Stimulated activated naive CD8-positive, alpha-beta T cell treated with anti-CD3 and anti-CD28 coated beads, Interleukin-15, Interleukin-2, amounts not matched to agents 100 U/mL and 50 U/mL, for 24 hours (primary cell): Measurements from ENCODE around the gene INPP5A.
"Not testable (repeated sequence)": the region's sequence is repeated elsewhere in the genome, so short reads cannot be mapped to it uniquely, and the experiment has no call there.

Experiments used
- ATAC-seq: fragments of 150-1000 bp; cut with Tn5 transposase; one replicate; pipeline ENCODE4 v1.10.0; 2021
- DNase-seq: peaks from one replicate; pipeline ENCODE4 v3.0.0; 2021

The INPP5A gene

GRCh38 chr10:132784866-132785722, 247.5 kb downstream of the INPP5A start:
- ATAC-seq (no peak), DNase-seq (peak; percentile 22)

- ATAC-seq (no peak), DNase-seq (no peak)
These were observed 248.3 kb downstream of the INPP5A start, which contains the start of gene NKX6-2 for GRCh38 chr10:132785723-132786475. Gene NKX6-2 (minus strand): TSS chr10:132786147. CDS start chr10:132785948, 199 bp downstream.

GRCh38 chr10:132786476-132786883, 248.9 kb downstream of the INPP5A start:
- no peak for DNase-seq
- ATAC-seq: no peak

DNA sequence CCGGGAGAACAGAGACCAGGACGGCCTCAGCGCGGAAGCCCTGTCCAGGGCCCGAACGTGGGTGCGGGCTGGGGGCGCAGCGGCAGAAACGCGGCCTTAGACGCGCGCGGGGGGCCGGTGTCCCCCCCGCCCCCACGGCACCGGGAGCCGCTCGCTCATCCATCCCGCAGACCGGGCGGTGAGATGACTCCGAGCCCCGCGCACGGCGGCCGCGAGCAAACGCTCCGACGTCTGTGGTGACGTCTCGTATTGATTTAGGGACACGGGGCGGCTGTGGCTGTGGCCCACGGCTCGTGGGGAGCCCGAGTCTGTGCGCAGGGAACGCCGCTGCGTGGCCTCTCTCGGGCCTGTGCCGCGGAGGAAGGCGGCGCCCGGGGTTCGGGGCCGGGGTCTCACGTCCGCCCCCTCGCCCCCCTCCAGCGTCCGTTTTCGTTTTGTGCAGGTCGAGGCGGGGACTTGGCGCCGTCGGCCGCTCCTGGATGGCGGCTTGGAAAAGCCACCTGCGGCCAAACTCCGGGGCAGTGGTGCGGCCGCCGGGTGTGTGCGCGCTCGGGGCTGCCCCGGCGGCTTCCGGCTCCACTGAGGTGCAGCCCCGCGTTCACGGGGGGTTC, 249.4 kb downstream of the INPP5A start:
- ATAC-seq: no peak

DNA sequence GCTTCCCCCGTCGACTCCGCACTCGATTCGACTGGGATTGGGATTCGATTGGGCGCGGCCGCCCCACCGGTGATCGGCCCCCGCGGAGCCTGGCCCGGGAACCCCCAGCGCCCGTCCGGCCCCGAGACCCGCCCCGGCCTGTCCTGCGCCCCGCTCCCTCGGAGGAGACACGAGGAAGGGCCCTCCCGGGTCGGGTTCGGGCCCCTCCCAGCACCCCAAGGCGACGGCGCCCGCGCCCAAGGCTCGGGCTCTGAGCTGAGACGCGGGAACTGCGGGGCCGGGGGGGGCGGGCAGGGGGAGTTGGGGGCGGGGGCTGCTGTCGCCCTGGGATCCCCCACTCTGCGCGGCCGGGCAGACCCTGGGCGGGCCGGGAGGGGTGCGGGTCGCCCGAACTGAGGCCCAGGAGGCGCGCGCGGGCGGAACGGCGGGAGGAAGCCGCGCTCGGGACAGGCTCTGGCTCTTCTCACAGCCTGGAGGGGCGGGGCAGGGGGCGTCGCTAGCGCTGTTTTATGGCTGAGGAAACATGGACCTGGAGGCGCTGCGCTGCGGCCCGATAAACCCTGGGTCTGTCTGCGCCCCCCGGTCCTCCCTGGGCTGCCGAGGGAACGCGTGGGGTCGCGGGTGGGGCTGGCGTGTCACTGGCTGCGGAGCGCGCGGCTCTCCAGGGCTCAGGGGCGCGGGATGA, 250.1 kb downstream of the INPP5A start:
- peak; percentile 14 for ATAC-seq
- peak; percentile 29 for DNase-seq

More for the DNA sequence above, 249.4 kb downstream of the INPP5A start:
- no peak for DNase-seq

DNA sequence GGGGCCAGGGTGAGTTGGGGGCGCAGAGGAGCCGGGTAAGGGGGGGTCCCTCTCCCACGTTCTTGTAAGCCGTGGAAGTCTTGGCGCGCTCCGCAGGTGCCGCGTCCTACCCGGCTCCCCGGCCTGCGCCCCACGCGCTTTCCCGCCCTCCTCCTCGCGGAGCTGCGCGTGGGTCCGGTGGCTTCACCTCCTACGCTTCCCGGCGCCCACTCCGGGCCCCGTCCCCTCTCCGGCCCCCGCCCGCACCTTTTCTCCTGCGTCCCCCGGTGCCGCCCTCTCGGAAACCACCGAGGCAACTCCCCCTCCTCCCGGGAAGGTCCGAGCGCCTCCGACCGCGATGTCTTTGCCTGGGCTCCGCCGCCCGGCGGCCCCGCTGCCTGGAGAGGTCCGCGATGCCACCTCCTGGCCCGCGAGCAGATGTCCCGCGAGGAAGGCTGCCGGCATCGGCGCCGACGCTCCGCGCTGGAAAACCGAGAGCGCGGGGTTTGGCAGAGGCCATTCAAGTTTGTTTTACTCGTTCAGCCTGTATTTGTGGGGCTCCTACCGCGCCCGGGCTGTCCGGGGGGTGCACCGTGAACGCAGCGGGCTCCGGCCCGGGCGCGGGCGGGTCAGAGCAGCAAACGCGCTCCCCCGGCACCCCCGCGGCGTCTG, 250.7 kb downstream of the INPP5A start:
- ATAC-seq: no peak
- DNase-seq: peak; percentile 15

GRCh38 chr10:132788831-132789219, 251.2 kb downstream of the INPP5A start:
- DNase-seq (no peak), ATAC-seq (no peak)

DNA sequence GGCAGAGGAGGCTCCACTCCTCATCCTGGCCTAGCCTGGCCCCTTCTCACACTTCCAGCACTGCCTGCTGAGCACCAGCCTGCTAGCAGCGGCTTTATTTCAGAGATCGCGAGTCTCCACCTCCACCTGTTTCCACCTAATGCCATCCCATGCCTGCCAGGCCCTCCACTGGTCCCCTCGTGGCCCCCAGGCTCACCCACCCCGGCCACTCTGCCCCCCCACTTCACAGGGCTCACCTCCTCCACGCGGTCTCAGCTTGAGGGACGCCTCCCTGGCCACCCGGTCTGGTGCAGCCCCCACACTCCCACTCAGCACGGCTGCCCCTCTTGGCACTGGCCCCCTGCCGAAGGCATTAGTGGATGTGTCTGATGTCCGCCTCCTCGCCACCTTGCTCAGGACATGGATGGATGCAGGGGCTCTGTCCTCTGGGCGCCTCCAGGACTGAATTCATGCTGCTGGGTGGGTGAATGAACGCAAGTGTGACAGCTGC, 252.1 kb downstream of the INPP5A start:
- ATAC-seq: no peak

GRCh38 chr10:132790470-132790869, 252.9 kb downstream of the INPP5A start:
- DNase-seq (no peak), ATAC-seq (no peak)

More for the DNA sequence above, 252.1 kb downstream of the INPP5A start:
- no peak for DNase-seq

GRCh38 chr10:132790934-132791829, 253.6 kb downstream of the INPP5A start:
- DNase-seq (no peak), ATAC-seq (no peak)

GRCh38 chr10:132792099-132792498, 254.5 kb downstream of the INPP5A start:
- not testable (repeated sequence) for ATAC-seq, DNase-seq

DNA sequence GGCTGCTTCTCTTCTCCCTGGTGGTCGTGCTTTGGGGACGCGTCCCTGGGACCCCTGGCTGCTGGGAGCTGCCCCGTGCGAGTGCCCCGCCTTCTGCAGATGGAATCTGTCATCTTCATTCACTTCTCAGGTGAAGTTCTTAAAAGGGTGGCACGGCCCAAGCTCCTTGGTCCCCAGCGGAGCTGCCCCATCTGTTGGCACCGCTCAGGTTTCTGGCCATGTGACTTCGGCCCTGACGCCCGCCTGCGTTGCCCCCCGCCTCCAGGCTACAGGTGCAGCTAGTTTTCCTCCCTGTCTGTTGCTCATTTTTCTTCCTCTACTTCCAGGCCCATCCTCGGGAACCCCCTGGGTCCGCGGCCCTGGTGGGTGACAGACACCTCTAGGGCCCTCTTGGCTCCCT, 255.2 kb downstream of the INPP5A start:
- ATAC-seq: no peak
- DNase-seq: no peak

DNA sequence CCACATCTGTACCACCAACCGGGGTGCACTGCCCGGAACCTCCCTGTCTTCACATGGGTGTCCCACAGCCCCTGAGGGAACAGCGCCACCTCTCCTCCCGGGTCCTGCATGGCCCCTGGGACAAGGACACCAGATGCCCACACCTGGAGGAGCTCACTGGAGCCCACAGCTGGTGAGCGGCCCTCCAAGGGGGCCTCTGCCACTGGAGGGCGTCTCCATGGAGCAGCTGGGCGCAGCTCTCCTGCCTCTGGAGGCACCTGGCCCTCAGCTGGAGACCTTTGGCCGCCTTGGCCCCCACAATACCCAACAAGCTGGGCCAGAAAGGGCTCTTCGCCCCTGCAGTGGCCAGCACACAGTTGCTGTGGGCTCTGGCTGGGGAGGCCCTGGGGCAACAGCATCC, 255.6 kb downstream of the INPP5A start:
- ATAC-seq (no peak), DNase-seq (no peak)

DNA sequence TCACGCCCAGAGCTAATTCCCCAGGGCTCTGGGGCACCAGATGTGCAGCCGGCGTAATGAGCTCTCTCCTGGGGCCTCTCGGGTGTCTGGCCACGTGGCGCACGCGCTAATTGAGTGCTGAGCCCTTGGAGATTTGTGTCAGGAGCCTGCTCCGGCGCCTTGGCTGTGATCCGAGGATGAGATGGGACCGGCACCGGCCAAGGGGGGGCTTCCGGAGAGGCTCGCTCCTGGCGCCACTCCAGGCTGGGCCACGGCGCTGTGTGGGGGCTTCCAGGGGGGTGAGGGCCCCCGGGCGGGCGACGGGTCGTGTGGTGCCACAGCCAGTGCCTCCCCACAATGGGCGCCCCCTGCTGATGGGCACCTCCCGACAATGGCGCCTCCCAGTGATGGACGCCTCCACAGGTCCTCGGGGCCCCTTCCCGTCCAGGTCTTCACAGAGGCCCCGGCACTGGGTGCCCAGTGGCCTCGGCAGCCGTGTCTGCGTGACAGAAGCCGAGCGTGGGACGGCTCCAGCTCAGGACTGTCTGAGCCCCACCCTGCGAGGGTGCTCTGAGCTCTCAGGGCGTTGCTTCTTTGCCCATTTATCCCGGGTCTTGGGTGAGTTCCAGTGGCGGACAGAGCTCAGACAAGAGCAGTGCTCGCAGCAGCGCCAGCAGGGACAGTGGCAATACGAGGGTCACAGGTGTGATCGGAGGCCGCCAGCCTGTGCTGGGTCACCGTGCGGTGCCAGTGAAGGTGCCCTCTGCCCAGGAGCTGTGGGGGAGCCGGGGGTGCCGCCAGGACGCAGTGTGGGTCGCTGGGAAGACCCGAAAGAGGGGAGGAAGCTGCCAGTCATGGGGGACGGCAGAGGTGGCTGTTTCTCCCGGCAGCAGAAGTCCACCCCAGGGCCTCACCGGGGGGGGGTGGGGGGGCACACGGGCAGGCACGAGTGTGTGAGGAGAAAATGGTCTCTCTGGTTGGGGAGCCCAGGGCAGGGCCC, 256.6 kb downstream of the INPP5A start:
- ATAC-seq: no peak
- DNase-seq: no peak

DNA sequence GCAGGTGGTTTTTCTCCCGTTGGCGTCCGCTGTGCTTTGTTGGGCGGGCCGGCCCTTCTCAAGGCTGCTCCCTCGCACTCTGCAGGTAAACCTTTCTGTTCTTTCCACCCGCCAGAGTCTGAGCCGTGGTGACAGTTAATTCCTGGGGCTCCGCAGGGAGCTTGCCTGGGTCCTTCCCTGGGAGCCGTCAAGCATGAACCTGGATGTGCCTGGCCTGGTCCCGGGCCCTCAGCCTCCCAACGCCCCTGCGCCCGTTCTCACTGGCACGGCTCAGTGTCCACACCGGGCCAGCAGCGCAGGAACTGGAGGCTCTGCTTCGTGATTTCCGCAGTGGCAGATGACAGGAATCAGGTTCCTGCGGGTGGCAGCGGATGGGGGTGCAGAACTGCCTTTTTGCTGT, 259.3 kb downstream of the INPP5A start:
- ATAC-seq (no peak), DNase-seq (no peak)

DNA sequence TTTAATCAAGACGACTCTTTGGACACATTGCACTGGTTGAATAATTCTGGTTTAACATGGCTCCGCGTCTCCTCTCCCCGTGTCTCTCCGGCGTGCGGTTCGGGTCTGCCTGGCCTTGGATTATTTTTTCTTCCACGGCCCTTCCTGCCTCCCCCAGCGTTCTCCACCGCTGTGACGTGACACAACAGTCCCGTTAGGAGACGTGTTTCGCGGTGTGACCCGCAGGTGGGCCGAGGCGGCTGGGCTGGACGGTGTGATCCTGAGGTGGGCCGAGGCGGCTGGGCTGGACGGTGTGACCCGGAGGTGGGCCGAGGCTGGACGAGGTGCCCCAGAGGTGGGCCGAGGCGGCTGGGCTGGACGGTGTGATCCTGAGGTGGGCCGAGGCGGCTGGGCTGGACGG, 260.4 kb downstream of the INPP5A start:
- not testable (repeated sequence) for DNase-seq, ATAC-seq

DNA sequence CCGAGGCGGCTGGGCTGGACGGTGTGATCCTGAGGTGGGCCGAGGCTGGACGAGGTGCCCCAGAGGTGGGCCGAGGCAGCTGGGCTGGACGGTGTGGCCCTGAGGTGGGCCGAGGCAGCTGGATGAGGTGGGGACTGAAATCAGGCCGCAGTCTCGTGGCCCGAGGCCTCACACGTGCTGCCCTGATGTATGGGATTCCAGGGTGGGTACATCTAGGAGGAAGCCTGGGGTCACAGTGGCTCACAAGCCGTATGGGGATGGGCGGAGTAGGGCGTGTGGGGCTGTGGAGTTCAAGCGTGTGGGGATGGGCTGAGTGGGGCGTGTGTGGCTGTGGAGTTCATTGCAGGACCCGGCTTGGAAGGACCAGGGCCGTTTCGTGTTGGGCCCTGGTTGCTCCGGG, 260.8 kb downstream of the INPP5A start:
- ATAC-seq (no peak), DNase-seq (no peak)

- ATAC-seq: no peak
- DNase-seq: no peak
These were observed 261.3 kb downstream of the INPP5A start for GRCh38 chr10:132798876-132799275.

- DNase-seq (no peak), ATAC-seq (no peak)
These were observed 262.3 kb downstream of the INPP5A start for GRCh38 chr10:132799865-132800264.
